ENCODE data around the gene THBD.

The THBD gene

GRCh38 chr20:23069108-23069507 lies 19.6 kb upstream of the THBD start:
- Histone ChIP-seq H3K79me2 (ENCODE audit: control insufficient read depth, insufficient read depth, low read length, poor library complexity) (no peaks in the 10 kb centered on the region), H2AFZ (ENCODE audit: insufficient read depth, low read length, poor library complexity) (no peak overlapping the region), H3K4me3 (ENCODE audit: low read depth, low read length) (no peak overlapping the region), H3K18ac (ENCODE audit: low read length) (no peak overlapping the region), H2BK12ac (ENCODE audit: low read length) (no peak overlapping the region), H3K9ac (ENCODE audit: low read length) (no peak overlapping the region), H3K9me3 (ENCODE audit: insufficient read depth, low read depth, low read length) (no peaks in the 10 kb centered on the region), H3K4ac (ENCODE audit: low read depth, low read length) (no peak overlapping the region), H2BK5ac (ENCODE audit: low read depth, low read length, poor library complexity) (no peak overlapping the region), H3K4me2 (ENCODE audit: low read length) (no peak overlapping the region), H4K91ac (ENCODE audit: low read depth, low read length) (no peak overlapping the region), H4K8ac (ENCODE audit: low read depth, low read length) (no peak overlapping the region), H3K23ac (ENCODE audit: low read length) (no peak overlapping the region), H3K27me3 (ENCODE audit: insufficient read depth, low read length) (no peaks in the 10 kb centered on the region), H3K79me1 (ENCODE audit: low read length) (no peaks in the 10 kb centered on the region), H3K36me3 (ENCODE audit: control insufficient read depth in 1 of 2, insufficient read depth in 2 of 2, low read length in 2 of 2) (no peaks in the 10 kb centered on the region), H4K12ac (ENCODE audit: low read depth, low read length) (no peak overlapping the region), H3K27ac (ENCODE audit: low read depth, low read length) (no peak overlapping the region), H3K4me1 (ENCODE audit: control insufficient read depth in 1 of 2, insufficient read depth in 2 of 2, low read length in 2 of 2) (peaks cover 0 to 2% of the 10 kb centered on the region in 2 experiments), H2AK5ac (ENCODE audit: low read length) (no peak overlapping the region), H2BK120ac (ENCODE audit: insufficient read depth, low read length, poor library complexity) (no peak overlapping the region), H3K14ac (ENCODE audit: low read length) (no peak overlapping the region)
- DNase-seq: no peak
- no CpG with 5 or more reads among the region's 2 CpGs for WGBS (ENCODE audit: extremely low coverage, insufficient coverage, insufficient read length)

GRCh38 chr20:23068283-23068682 lies 18.8 kb upstream of the THBD start:
- H3K18ac ChIP-seq (ENCODE audit: low read length): no peak overlapping the region
- H3K36me3 ChIP-seq (ENCODE audit: control insufficient read depth in 1 of 2, insufficient read depth in 2 of 2, low read length in 2 of 2): no peaks in the 10 kb centered on the region
- no peak overlapping the region for H3K9ac ChIP-seq (ENCODE audit: low read length)
- no peaks in the 10 kb centered on the region for H3K79me2 ChIP-seq (ENCODE audit: control insufficient read depth, insufficient read depth, low read length, poor library complexity)
- no peak overlapping the region for H4K12ac ChIP-seq (ENCODE audit: low read depth, low read length)
- no CpG with 5 or more reads among the region's 1 CpG for WGBS (ENCODE audit: extremely low coverage, insufficient coverage, insufficient read length)
- no peak overlapping the region for H4K8ac ChIP-seq (ENCODE audit: low read depth, low read length)
- H2BK120ac ChIP-seq (ENCODE audit: insufficient read depth, low read length, poor library complexity): no peak overlapping the region
- no peak overlapping the region for H2BK5ac ChIP-seq (ENCODE audit: low read depth, low read length, poor library complexity)
- no peak overlapping the region for H3K4me2 ChIP-seq (ENCODE audit: low read length)
- H3K79me1 ChIP-seq (ENCODE audit: low read length): no peaks in the 10 kb centered on the region
- H3K4ac ChIP-seq (ENCODE audit: low read depth, low read length): no peak overlapping the region
- no peak overlapping the region for H3K23ac ChIP-seq (ENCODE audit: low read length)
- H3K4me3 ChIP-seq (ENCODE audit: low read depth, low read length): no peak overlapping the region
- H3K27ac ChIP-seq (ENCODE audit: low read depth, low read length): no peak overlapping the region
- no peak overlapping the region for H2BK12ac ChIP-seq (ENCODE audit: low read length)
- H3K14ac ChIP-seq (ENCODE audit: low read length): no peak overlapping the region
- H2AFZ ChIP-seq (ENCODE audit: insufficient read depth, low read length, poor library complexity): no peak overlapping the region
- H3K27me3 ChIP-seq (ENCODE audit: insufficient read depth, low read length): no peaks in the 10 kb centered on the region
- H2AK5ac ChIP-seq (ENCODE audit: low read length): no peak overlapping the region
- H3K9me3 ChIP-seq (ENCODE audit: insufficient read depth, low read depth, low read length): no peaks in the 10 kb centered on the region
- peaks cover 0 to 2% of the 10 kb centered on the region in 2 experiments for H3K4me1 ChIP-seq (ENCODE audit: control insufficient read depth in 1 of 2, insufficient read depth in 2 of 2, low read length in 2 of 2)
- DNase-seq: no peak
- no peak overlapping the region for H4K91ac ChIP-seq (ENCODE audit: low read depth, low read length)

GRCh38 chr20:23066772-23067171 lies 17.3 kb upstream of the THBD start:
- H3K9me3 ChIP-seq (ENCODE audit: insufficient read depth, low read depth, low read length): no peaks in the 10 kb centered on the region
- no peak overlapping the region for H4K8ac ChIP-seq (ENCODE audit: low read depth, low read length)
- H3K4me2 ChIP-seq (ENCODE audit: low read length): no peak overlapping the region
- no peaks in the 10 kb centered on the region for H3K79me1 ChIP-seq (ENCODE audit: low read length)
- no peak overlapping the region for H2AFZ ChIP-seq (ENCODE audit: insufficient read depth, low read length, poor library complexity)
- H2BK12ac ChIP-seq (ENCODE audit: low read length): no peak overlapping the region
- H2BK120ac ChIP-seq (ENCODE audit: insufficient read depth, low read length, poor library complexity): no peak overlapping the region
- WGBS (ENCODE audit: extremely low coverage, insufficient coverage, insufficient read length): no CpG with 5 or more reads among the region's 3 CpGs
- no peak overlapping the region for H3K9ac ChIP-seq (ENCODE audit: low read length)
- H3K27me3 ChIP-seq (ENCODE audit: insufficient read depth, low read length): no peaks in the 10 kb centered on the region
- H3K4ac ChIP-seq (ENCODE audit: low read depth, low read length): no peak overlapping the region
- H3K18ac ChIP-seq (ENCODE audit: low read length): no peak overlapping the region
- peaks cover 0 to 4% of the 10 kb centered on the region in 2 experiments for H3K4me1 ChIP-seq (ENCODE audit: control insufficient read depth in 1 of 2, insufficient read depth in 2 of 2, low read length in 2 of 2)
- no peak overlapping the region for H3K14ac ChIP-seq (ENCODE audit: low read length)
- H2BK5ac ChIP-seq (ENCODE audit: low read depth, low read length, poor library complexity): no peak overlapping the region
- no peak overlapping the region for H3K23ac ChIP-seq (ENCODE audit: low read length)
- H4K91ac ChIP-seq (ENCODE audit: low read depth, low read length): no peak overlapping the region
- H3K4me3 ChIP-seq (ENCODE audit: low read depth, low read length): no peak overlapping the region
- no peak for DNase-seq
- no peaks in the 10 kb centered on the region for H3K79me2 ChIP-seq (ENCODE audit: control insufficient read depth, insufficient read depth, low read length, poor library complexity)
- H3K36me3 ChIP-seq (ENCODE audit: control insufficient read depth in 1 of 2, insufficient read depth in 2 of 2, low read length in 2 of 2): no peaks in the 10 kb centered on the region
- H4K12ac ChIP-seq (ENCODE audit: low read depth, low read length): no peak overlapping the region
- H3K27ac ChIP-seq (ENCODE audit: low read depth, low read length): no peak overlapping the region
- H2AK5ac ChIP-seq (ENCODE audit: low read length): no peak overlapping the region

- Histone ChIP-seq H2BK5ac (ENCODE audit: low read depth, low read length, poor library complexity) (no peak overlapping the region), H3K9me3 (ENCODE audit: insufficient read depth, low read depth, low read length) (no peaks in the 10 kb centered on the region), H3K4me2 (ENCODE audit: low read length) (no peak overlapping the region), H3K79me2 (ENCODE audit: control insufficient read depth, insufficient read depth, low read length, poor library complexity) (no peaks in the 10 kb centered on the region), H2BK120ac (ENCODE audit: insufficient read depth, low read length, poor library complexity) (no peak overlapping the region), H3K4ac (ENCODE audit: low read depth, low read length) (no peak overlapping the region), H3K23ac (ENCODE audit: low read length) (no peak overlapping the region), H2BK12ac (ENCODE audit: low read length) (no peak overlapping the region), H4K91ac (ENCODE audit: low read depth, low read length) (no peak overlapping the region), H4K8ac (ENCODE audit: low read depth, low read length) (no peak overlapping the region), H3K4me1 (ENCODE audit: control insufficient read depth in 1 of 2, insufficient read depth in 2 of 2, low read length in 2 of 2) (peaks cover 4 to 11% of the 10 kb centered on the region in 2 experiments), H3K79me1 (ENCODE audit: low read length) (peaks cover 2% of the 10 kb centered on the region), H3K9ac (ENCODE audit: low read length) (no peak overlapping the region), H2AK5ac (ENCODE audit: low read length) (no peak overlapping the region), H3K27ac (ENCODE audit: low read depth, low read length) (no peak overlapping the region), H3K18ac (ENCODE audit: low read length) (no peak overlapping the region), H4K12ac (ENCODE audit: low read depth, low read length) (no peak overlapping the region), H3K14ac (ENCODE audit: low read length) (no peak overlapping the region), H3K4me3 (ENCODE audit: low read depth, low read length) (no peak overlapping the region), H2AFZ (ENCODE audit: insufficient read depth, low read length, poor library complexity) (no peak overlapping the region), H3K27me3 (ENCODE audit: insufficient read depth, low read length) (no peaks in the 10 kb centered on the region), H3K36me3 (ENCODE audit: control insufficient read depth in 1 of 2, insufficient read depth in 2 of 2, low read length in 2 of 2) (no peaks in the 10 kb centered on the region)
- WGBS (ENCODE audit: extremely low coverage, insufficient coverage, insufficient read length): no CpG with 5 or more reads among the region's 9 CpGs
- peak in 1 of 2 donors; percentile 37 for DNase-seq
Observed at GRCh38 chr20:23065266-23066201, 16.1 kb upstream of the THBD start.
